ENCODE results near the gene FAM131C. TPM values are rescaled to one million over a fixed set of nuclear protein-coding genes. Genes with fewer than 3 reads are reported as not detected.
"Not testable (repeated sequence)": the region's sequence is repeated elsewhere in the genome, so short reads cannot be mapped to it uniquely, and the experiment has no call there.

Gene FAM131C
- total and polyA plus RNA-seq, 3 experiments from 2014 or later: 0.62 to 0.66 TPM; not detected in 1

- Mint-ChIP-seq H3K27me3 (peaks cover 6 to 12% of the 10 kb centered on the region in 2 donors), H3K4me3 (no peak overlapping the region), H3K36me3 (no peaks in the 10 kb centered on the region), H3K9me3 (no peaks in the 10 kb centered on the region), H3K4me1 (peaks cover 27 to 35% (median 28%) of the 10 kb centered on the region in 3 donors), H3K27ac (no peak overlapping the region)
- DNase-seq: no peak
- Histone ChIP-seq H3K36me3 (ENCODE audit: insufficient read depth, low read length) (no peaks in the 10 kb centered on the region), H3K27ac (ENCODE audit: low read depth, low read length) (no peak overlapping the region), H3K4me3 (ENCODE audit: low read length) (no peak overlapping the region), H3K27me3 (ENCODE audit: insufficient read depth, low read length, poor library complexity, severe bottlenecking) (peaks cover 4% of the 10 kb centered on the region), H3K4me1 (ENCODE audit: insufficient read depth, low read length) (peaks cover 13% of the 10 kb centered on the region), H3K9me3 (ENCODE audit: low read length) (no peaks in the 10 kb centered on the region)
- ChIA-PET CTCF (interaction anchor here (2.2 kb wide), 1 partner anchor 13 kb away, joined by 8 read pairs; no protein-coding TSS in a partner anchor), POLR2A (no interaction called here)
Observed at GRCh38 chr1:16066245-16066644, 7.2 kb downstream of the FAM131C start.

- H3K4me1 Mint-ChIP-seq: peaks cover 18 to 25% (median 19%) of the 10 kb centered on the region in 3 donors
- no peaks in the 10 kb centered on the region for H3K9me3 ChIP-seq (ENCODE audit: low read length)
Observed at GRCh38 chr1:16065269-16065576, 8.2 kb downstream of the FAM131C start.

GRCh38 chr1:16064536-16065268 lies 8.7 kb downstream of the FAM131C start:
- Histone ChIP-seq H3K4me3 (ENCODE audit: low read length) (no peak overlapping the region), H3K9me3 (ENCODE audit: low read length) (no peaks in the 10 kb centered on the region), H3K4me1 (ENCODE audit: insufficient read depth, low read length) (no peaks in the 10 kb centered on the region), H3K27ac (ENCODE audit: low read depth, low read length) (no peak overlapping the region), H3K27me3 (ENCODE audit: insufficient read depth, low read length, poor library complexity, severe bottlenecking) (peaks cover 4% of the 10 kb centered on the region), H3K36me3 (ENCODE audit: insufficient read depth, low read length) (no peaks in the 10 kb centered on the region)
- Mint-ChIP-seq H3K36me3 (no peaks in the 10 kb centered on the region), H3K4me1 (peaks cover 13 to 20% (median 15%) of the 10 kb centered on the region in 3 donors), H3K27me3 (peaks cover 6 to 16% of the 10 kb centered on the region in 2 donors), H3K9me3 (no peaks in the 10 kb centered on the region), H3K4me3 (no peak overlapping the region), H3K27ac (peak overlapping the region in 4 of 8 donors; percentile 5 to 97 (median 57))
- DNase-seq: no peak
- POLR2A ChIA-PET: no interaction called here
- CTCF ChIA-PET: interaction anchor here (1.0 to 1.3 kb wide), 2 partner anchors 8 to 9 kb away, joined by 3 read pairs; no protein-coding TSS in a partner anchor

More at GRCh38 chr1:16065269-16065576, 8.2 kb downstream of the FAM131C start:
- no peak overlapping the region for H3K27ac ChIP-seq (ENCODE audit: low read depth, low read length)
- H3K27me3 ChIP-seq (ENCODE audit: insufficient read depth, low read length, poor library complexity, severe bottlenecking): peaks cover 4% of the 10 kb centered on the region
- H3K9me3 Mint-ChIP-seq: no peaks in the 10 kb centered on the region
- H3K4me3 Mint-ChIP-seq: no peak overlapping the region
- no peaks in the 10 kb centered on the region for H3K36me3 Mint-ChIP-seq
- no peak overlapping the region for H3K4me3 ChIP-seq (ENCODE audit: low read length)
- H3K36me3 ChIP-seq (ENCODE audit: insufficient read depth, low read length): no peaks in the 10 kb centered on the region
- CTCF ChIA-PET: no interaction called here
- H3K4me1 ChIP-seq (ENCODE audit: insufficient read depth, low read length): peaks cover 5% of the 10 kb centered on the region
- H3K27ac Mint-ChIP-seq: no peak overlapping the region
- H3K27me3 Mint-ChIP-seq: peaks cover 6 to 16% of the 10 kb centered on the region in 2 donors
- POLR2A ChIA-PET: no interaction called here
- no peak for DNase-seq

GRCh38 chr1:16063921-16064320 lies 9.5 kb downstream of the FAM131C start:
- ChIA-PET CTCF (interaction anchor here (1.0 to 1.3 kb wide), 2 partner anchors 8 to 9 kb away, joined by 3 read pairs; no protein-coding TSS in a partner anchor), POLR2A (no interaction called here)
- H3K36me3 Mint-ChIP-seq: no peaks in the 10 kb centered on the region
- H3K27me3 ChIP-seq (ENCODE audit: insufficient read depth, low read length, poor library complexity, severe bottlenecking): no peaks in the 10 kb centered on the region
- no peaks in the 10 kb centered on the region for H3K4me1 ChIP-seq (ENCODE audit: insufficient read depth, low read length)
- no peaks in the 10 kb centered on the region for H3K36me3 ChIP-seq (ENCODE audit: insufficient read depth, low read length)
- H3K27ac Mint-ChIP-seq: peak overlapping the region in 1 of 8 donors; percentile 72
- peaks cover 6 to 16% of the 10 kb centered on the region in 2 donors for H3K27me3 Mint-ChIP-seq
- no peaks in the 10 kb centered on the region for H3K9me3 ChIP-seq (ENCODE audit: low read length)
- H3K4me3 Mint-ChIP-seq: no peak overlapping the region
- no peak overlapping the region for H3K27ac ChIP-seq (ENCODE audit: low read depth, low read length)
- no peak for DNase-seq
- H3K9me3 Mint-ChIP-seq: no peaks in the 10 kb centered on the region
- no peak overlapping the region for H3K4me3 ChIP-seq (ENCODE audit: low read length)
- peaks cover 13 to 20% (median 15%) of the 10 kb centered on the region in 3 donors for H3K4me1 Mint-ChIP-seq

GRCh38 chr1:16063226-16063829 lies 10.1 kb downstream of the FAM131C start:
- Mint-ChIP-seq H3K4me1 (peaks cover 13 to 20% (median 15%) of the 10 kb centered on the region in 3 donors), H3K27me3 (peaks cover 3 to 16% of the 10 kb centered on the region in 2 donors), H3K36me3 (no peaks in the 10 kb centered on the region), H3K4me3 (no peak overlapping the region), H3K27ac (no peak overlapping the region), H3K9me3 (no peaks in the 10 kb centered on the region)
- no peaks in the 10 kb centered on the region for H3K9me3 ChIP-seq (ENCODE audit: low read length)
- H3K27me3 ChIP-seq (ENCODE audit: insufficient read depth, low read length, poor library complexity, severe bottlenecking): no peaks in the 10 kb centered on the region
- no peaks in the 10 kb centered on the region for H3K4me1 ChIP-seq (ENCODE audit: insufficient read depth, low read length)
- ChIA-PET CTCF (interaction anchor here (1.3 kb wide), 1 partner anchor 8 kb away, joined by 3 read pairs; no protein-coding TSS in a partner anchor), POLR2A (no interaction called here)
- no peak overlapping the region for H3K27ac ChIP-seq (ENCODE audit: low read depth, low read length)
- no peaks in the 10 kb centered on the region for H3K36me3 ChIP-seq (ENCODE audit: insufficient read depth, low read length)
- no peak for DNase-seq
- H3K4me3 ChIP-seq (ENCODE audit: low read length): no peak overlapping the region

- H3K36me3 Mint-ChIP-seq; H3K36me3 ChIP-seq (ENCODE audit: insufficient read depth, low read length); H3K4me3 Mint-ChIP-seq; H3K27ac Mint-ChIP-seq; H3K4me3 ChIP-seq (ENCODE audit: low read length); CTCF ChIA-PET; H3K9me3 Mint-ChIP-seq; DNase-seq; POLR2A ChIA-PET; H3K4me1 ChIP-seq (ENCODE audit: insufficient read depth, low read length); H3K27ac ChIP-seq (ENCODE audit: low read depth, low read length); H3K27me3 ChIP-seq (ENCODE audit: insufficient read depth, low read length, poor library complexity, severe bottlenecking); H3K9me3 ChIP-seq (ENCODE audit: low read length): not testable (repeated sequence)
- Mint-ChIP-seq H3K27me3 (peaks cover 3 to 16% of the 10 kb centered on the region in 2 donors), H3K4me1 (peaks cover 13 to 20% (median 15%) of the 10 kb centered on the region in 3 donors)
Observed at GRCh38 chr1:16062687-16063075, 10.8 kb downstream of the FAM131C start.

GRCh38 chr1:16061989-16062686 lies 11.3 kb downstream of the FAM131C start:
- peaks cover 3 to 16% of the 10 kb centered on the region in 2 donors for H3K27me3 Mint-ChIP-seq
- H3K36me3 ChIP-seq (ENCODE audit: insufficient read depth, low read length); H3K36me3 Mint-ChIP-seq; H3K27ac Mint-ChIP-seq; H3K9me3 ChIP-seq (ENCODE audit: low read length); H3K27me3 ChIP-seq (ENCODE audit: insufficient read depth, low read length, poor library complexity, severe bottlenecking); H3K27ac ChIP-seq (ENCODE audit: low read depth, low read length); POLR2A ChIA-PET; H3K4me3 ChIP-seq (ENCODE audit: low read length); H3K9me3 Mint-ChIP-seq; H3K4me1 ChIP-seq (ENCODE audit: insufficient read depth, low read length); H3K4me3 Mint-ChIP-seq; DNase-seq: not testable (repeated sequence)
- CTCF ChIA-PET: interaction anchor here (1.4 kb wide), 1 partner anchor 17 kb away, joined by 3 read pairs; no protein-coding TSS in a partner anchor
- H3K4me1 Mint-ChIP-seq: peaks cover 13 to 20% (median 15%) of the 10 kb centered on the region in 3 donors

- H3K9me3 Mint-ChIP-seq: no peaks in the 10 kb centered on the region
- peak overlapping the region in 1 of 8 donors; percentile 82 for H3K27ac Mint-ChIP-seq
- ChIA-PET POLR2A (no interaction called here), CTCF (interaction anchor here (1.4 kb wide), 2 partner anchors 12 to 18 kb away, joined by 3 to 4 read pairs; partner anchors contain the start of gene FAM131C)
- Histone ChIP-seq H3K27me3 (ENCODE audit: insufficient read depth, low read length, poor library complexity, severe bottlenecking) (no peaks in the 10 kb centered on the region), H3K4me3 (ENCODE audit: low read length) (no peak overlapping the region), H3K27ac (ENCODE audit: low read depth, low read length) (no peak overlapping the region), H3K36me3 (ENCODE audit: insufficient read depth, low read length) (no peaks in the 10 kb centered on the region), H3K9me3 (ENCODE audit: low read length) (no peaks in the 10 kb centered on the region), H3K4me1 (ENCODE audit: insufficient read depth, low read length) (no peaks in the 10 kb centered on the region)
- DNase-seq: no peak
- peaks cover 13 to 21% (median 15%) of the 10 kb centered on the region in 3 donors for H3K4me1 Mint-ChIP-seq
- H3K4me3 Mint-ChIP-seq: no peak overlapping the region
- no peaks in the 10 kb centered on the region for H3K36me3 Mint-ChIP-seq
- peaks cover 3 to 16% of the 10 kb centered on the region in 2 donors for H3K27me3 Mint-ChIP-seq
Observed at GRCh38 chr1:16061266-16061665, 12.2 kb downstream of the FAM131C start.
